Suprapubic skin (tissue), 3 donors: Measurements from ENCODE around the gene SDHA.

Experiments
- CTCF ChIP-seq, 2 donors: fragments of 200-600 bp in 1 of 2; fragments of 450-650 bp in 1 of 2; sonication (generic) in 1 of 2; IDR thresholded peaks; one replicate each; pipeline ENCODE4 v1.5.1; 2016 to 2019; ENCODE audit warnings: antibody characterized with exemption in 2 of 2, mild to moderate bottlenecking in 1 of 2, moderate library complexity in 1 of 2
- POLR2A ChIP-seq, 2 donors: fragments of 450-650 bp; IDR thresholded peaks; one replicate each; pipeline ENCODE4 v1.6.1; 2017; ENCODE audit warnings: antibody characterized with exemption in 2 of 2, mild to moderate bottlenecking in 2 of 2, moderate library complexity in 2 of 2

- TF ChIP-seq POLR2A (IDR thresholded peaks at IDR 0.05), result no peak
- TF ChIP-seq CTCF (IDR thresholded peaks at IDR 0.05), result no peak
These were observed 44.5 kb upstream of the SDHA start for GRCh38 chr5:173392-174290.
